NCI-H446 (cell line): Measurements from ENCODE around the gene CALML5.
"Not testable (repeated sequence)": the region's sequence is repeated elsewhere in the genome, so short reads cannot be mapped to it uniquely, and the experiment has no call there.

Source experiments
- DNase-seq, 2 experiments: peaks; one replicate each; lab custom pipeline; 2025; lab: John Stamatoyannopoulos, UW

CALML5 gene

DNA sequence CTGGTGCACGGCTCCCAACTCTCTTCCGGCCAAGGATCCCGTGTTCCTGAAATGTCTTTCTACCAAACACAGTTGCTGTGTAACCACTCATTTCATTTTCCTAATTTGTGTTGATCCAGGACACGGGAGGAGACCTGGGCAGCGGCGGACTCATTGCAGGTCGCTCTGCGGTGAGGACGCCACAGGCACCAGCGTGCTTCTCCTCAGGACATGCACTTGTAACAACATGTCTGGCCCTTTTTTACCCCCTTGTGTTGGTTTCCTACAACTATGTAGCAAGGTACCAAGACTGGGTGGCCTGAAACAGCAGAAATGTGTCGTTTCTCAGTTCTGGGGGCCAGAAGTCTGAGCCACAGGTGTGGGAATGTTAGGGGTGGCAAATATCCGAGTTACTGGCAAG is 18.2 kb downstream of the CALML5 start:
- DNase-seq, result no peak

GRCh38 chr10:5480162-5480941 is 19.0 kb downstream of the CALML5 start:
- no peak for DNase-seq

GRCh38 chr10:5479481-5480161 is 19.7 kb downstream of the CALML5 start:
- DNase-seq, result no peak

GRCh38 chr10:5478694-5479305 is 20.6 kb downstream of the CALML5 start:
- no peak for DNase-seq

DNA sequence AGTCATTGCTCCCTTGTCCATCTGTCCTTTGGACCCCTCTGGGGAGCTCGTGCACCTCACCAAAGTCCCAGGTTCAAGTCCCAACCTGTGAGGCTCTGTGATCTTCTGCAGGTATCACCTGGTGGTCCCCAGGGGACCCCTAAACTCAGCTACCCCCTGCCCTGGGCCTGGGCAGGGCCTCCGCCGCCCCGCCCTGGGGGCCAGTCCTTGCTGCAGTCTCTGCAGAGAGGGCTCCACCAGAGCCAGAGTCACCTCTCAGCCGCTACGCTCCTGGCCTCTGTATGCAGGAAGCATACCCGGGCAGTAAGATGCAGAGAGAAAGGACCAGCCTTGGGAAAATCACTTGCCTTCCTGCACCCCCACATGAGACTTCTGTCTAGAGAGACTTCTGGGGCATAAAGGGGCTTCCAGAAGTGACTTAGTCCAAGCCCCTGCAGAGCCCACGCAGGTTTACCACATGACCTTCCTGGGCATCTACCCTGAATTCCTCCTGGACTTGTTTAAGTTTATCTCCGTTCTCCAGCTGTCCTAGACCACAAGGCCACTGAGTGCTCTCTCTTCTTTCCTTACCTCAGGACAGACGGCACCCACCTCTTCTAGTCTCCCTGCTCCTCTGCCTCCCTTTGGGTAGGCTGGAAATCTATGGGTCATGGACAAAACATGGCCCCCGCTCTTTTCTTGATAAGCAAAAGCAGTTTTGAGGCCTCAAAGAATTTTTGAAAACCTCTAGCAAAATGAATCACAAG is 21.2 kb downstream of the CALML5 start:
- DNase-seq, result no peak

DNA sequence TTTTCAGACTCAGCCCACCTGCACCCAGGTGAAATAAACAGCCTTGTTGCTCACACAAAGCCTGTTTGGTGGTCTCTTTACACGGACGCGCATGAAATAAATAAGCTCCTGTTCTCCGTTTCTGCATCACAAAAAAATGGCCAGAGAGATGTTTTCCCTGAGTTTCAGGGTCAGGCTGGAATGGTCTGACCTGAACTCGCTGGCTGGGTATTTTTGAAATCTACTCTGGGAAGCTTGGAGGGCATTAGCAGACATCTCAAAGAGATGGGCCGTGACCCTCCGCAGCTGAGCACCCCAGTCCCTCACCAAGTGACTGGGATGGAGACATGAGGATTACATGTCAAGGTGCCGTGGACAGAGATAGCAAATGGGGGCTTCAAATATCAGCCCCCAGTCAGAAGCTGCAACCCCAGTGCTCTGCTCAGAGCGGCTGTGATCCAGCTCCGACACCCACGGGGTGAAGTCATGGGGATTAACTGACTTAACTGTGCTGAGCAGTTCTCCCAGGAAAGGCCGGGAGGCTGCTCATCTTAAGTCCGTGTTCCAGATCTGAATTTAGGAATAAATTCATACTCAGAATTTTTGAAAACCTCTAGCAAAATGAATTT is 22.3 kb downstream of the CALML5 start:
- no peak for DNase-seq

GRCh38 chr10:5475974-5476807 is 23.2 kb downstream of the CALML5 start:
- not testable (repeated sequence) for DNase-seq

DNA sequence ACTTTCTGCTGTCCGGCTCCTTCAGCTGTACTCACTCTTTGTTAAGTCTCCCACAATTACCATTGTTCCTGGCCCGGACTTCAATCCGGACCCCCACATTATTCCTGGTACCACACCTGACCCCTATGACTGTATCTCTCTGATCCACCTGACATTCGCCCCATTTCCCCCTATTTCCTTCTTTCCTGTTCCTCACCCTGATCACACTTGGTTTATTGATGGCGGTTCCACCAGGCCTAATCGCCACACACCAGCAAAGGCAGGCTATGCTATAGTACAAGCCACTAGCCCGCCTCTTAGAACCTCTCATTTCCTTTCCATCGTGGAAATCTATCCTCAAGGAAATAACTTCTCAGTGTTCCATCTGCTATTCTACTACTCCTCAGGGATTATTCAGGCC is 24.3 kb downstream of the CALML5 start:
- not testable (repeated sequence) for DNase-seq

DNA sequence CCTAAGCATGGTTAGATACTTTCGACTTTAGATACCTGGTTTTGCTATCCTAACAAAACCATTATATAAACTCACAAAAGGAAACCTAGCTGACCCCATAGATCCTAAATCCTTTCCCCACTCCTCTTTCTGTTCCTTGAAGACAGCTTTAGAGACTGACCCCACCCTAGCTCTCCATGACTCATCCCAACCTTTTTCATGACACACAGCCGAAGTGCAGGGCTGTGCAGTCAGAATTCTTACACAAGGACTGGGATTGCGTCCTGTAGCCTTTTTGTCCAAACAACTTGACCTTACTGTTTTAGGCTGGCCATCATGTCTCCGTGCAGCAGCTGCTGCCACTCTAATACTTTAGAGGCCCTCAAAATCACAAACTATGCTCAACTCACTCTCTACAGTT is 24.7 kb downstream of the CALML5 start:
- not testable (repeated sequence) for DNase-seq

- no peak for DNase-seq
Observed at GRCh38 chr10:5470062-5470751, 29.2 kb downstream of the CALML5 start.

- DNase-seq, result no peak
Observed at GRCh38 chr10:5469353-5470061, 29.9 kb downstream of the CALML5 start.

- no peak for DNase-seq
Observed at GRCh38 chr10:5468262-5469106, 30.9 kb downstream of the CALML5 start.

DNA sequence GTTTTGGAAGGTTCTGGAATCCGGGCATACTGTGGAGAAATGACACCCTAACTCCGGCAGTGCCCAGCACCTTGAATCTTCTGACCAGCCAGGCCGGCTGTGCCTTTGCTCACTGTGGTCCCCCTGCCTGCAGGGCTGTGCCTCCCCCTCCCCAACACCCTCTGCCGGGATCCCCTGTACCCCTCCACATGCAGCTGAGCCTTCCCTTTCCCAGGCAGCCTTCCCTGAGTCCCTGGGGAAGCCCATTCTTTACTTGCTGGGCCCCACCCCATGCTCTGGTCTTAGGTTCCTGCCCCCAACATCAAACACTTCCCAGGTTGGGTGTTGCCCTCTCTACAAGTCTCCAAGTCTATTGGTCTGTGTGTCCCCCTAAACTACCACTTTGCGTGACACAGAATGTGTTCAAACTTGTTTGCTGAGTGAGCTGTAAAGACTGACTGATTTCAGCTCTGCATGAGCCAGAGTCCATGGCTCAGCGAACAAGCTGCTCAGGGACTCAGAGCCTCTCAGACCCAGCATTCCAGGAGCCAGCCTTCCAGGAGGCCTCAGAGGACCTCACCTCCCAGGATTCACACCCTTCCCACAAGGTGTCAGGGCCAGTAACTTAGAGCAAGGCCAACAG is 31.6 kb downstream of the CALML5 start:
- no peak for DNase-seq

GRCh38 chr10:5467207-5467535 is 32.2 kb downstream of the CALML5 start:
- no peak for DNase-seq

GRCh38 chr10:5466451-5467206 is 32.7 kb downstream of the CALML5 start:
- DNase-seq, result no peak

DNA sequence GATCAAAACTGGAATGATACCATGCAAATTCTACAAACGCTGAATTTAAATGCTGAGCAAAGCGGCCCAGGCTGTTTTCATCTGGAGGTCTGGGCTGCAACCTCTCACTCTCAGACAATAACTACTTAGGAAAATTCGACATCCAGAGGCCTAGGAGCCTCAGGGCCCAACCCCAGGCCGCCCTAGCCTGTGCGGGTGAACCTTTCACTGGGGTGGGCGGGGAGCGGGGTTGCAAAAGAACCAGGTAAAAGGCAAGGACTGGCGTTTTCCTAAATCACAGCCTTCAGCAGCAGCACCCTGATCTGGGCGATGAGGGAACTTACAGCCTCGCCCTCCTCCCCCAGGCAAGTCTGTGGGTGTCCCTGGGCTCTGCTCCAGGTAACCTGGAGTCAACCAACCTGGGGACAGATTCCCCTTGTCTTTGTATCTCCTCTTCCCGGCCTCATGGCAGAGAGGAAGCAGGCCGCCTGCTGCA is 33.4 kb downstream of the CALML5 start:
- no peak for DNase-seq

GRCh38 chr10:5464546-5464945 is 34.8 kb downstream of the CALML5 start:
- DNase-seq, result no peak

DNA sequence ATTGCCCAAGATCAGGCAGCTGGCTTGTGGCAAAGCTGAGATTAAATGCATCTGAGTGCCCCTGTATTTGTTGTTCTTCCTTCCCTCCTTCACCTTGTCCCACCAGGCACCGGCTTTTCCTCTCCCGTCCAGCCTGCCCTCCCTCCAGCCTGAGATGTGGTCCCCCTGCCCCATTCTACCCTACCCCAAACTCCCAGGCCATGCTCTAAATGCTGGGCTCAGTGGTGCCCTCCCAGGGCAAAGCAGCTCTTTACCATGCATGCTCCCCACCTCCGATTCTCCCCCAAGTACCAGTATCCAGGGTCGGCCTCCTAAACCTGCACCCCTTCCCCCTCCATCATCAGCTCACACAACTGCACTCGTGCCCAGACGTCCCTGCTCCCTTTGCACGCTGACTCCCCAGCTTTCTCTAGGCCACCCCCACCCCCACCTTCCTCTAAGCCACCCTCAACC is 36.5 kb downstream of the CALML5 start:
- DNase-seq, result no peak
